ENCODE measurements around the gene SLC49A4. TPM values are rescaled to one million over a fixed set of nuclear protein-coding genes. Genes with fewer than 3 reads are reported as not detected.

Gene SLC49A4
- total RNA-seq, 1 experiment from 2014 or later: 12.0 TPM

- DNase-seq (ENCODE audit: low read depth in 1 of 2, low spot score in 2 of 2): no peak
Observed at GRCh38 chr3:122890077-122890719, 95.3 kb downstream of the SLC49A4 start.

GRCh38 chr3:122890720-122891220 is 95.9 kb downstream of the SLC49A4 start:
- no peak for DNase-seq (ENCODE audit: low read depth in 1 of 2, low spot score in 2 of 2)
- H3K4me3 ChIP-seq: no peak overlapping the region
- no peaks in the 10 kb centered on the region for H3K27me3 ChIP-seq (replicated peaks)
- no peaks in the 10 kb centered on the region for H3K4me1 ChIP-seq (replicated peaks)
- H3K36me3 ChIP-seq: no peaks in the 10 kb centered on the region
- no peaks in the 10 kb centered on the region for H3K9me3 ChIP-seq (replicated peaks)
- no peak overlapping the region for H3K27ac ChIP-seq

More at GRCh38 chr3:122890077-122890719, 95.3 kb downstream of the SLC49A4 start:
- H3K4me3 ChIP-seq: no peak overlapping the region
- H3K27me3 ChIP-seq (replicated peaks): no peaks in the 10 kb centered on the region
- H3K4me1 ChIP-seq (replicated peaks): no peaks in the 10 kb centered on the region
- H3K27ac ChIP-seq: no peak overlapping the region
- H3K36me3 ChIP-seq: no peaks in the 10 kb centered on the region
- H3K9me3 ChIP-seq (replicated peaks): no peaks in the 10 kb centered on the region

- Histone ChIP-seq H3K4me1 (replicated peaks) (no peaks in the 10 kb centered on the region), H3K9me3 (replicated peaks) (no peaks in the 10 kb centered on the region), H3K27ac (no peak overlapping the region), H3K27me3 (replicated peaks) (no peaks in the 10 kb centered on the region; the same call in 1 of the 2 replicates), H3K36me3 (no peaks in the 10 kb centered on the region), H3K4me3 (no peak overlapping the region)
- no peak for DNase-seq (ENCODE audit: low read depth in 1 of 2, low spot score in 2 of 2)
Observed at GRCh38 chr3:122892118-122892960, 97.5 kb downstream of the SLC49A4 start.

GRCh38 chr3:122893282-122893681 is 98.4 kb downstream of the SLC49A4 start:
- no peak for DNase-seq (ENCODE audit: low read depth in 1 of 2, low spot score in 2 of 2)
- no peaks in the 10 kb centered on the region for H3K9me3 ChIP-seq (replicated peaks)
- no peaks in the 10 kb centered on the region; the same call in 1 of the 2 replicates for H3K27me3 ChIP-seq (replicated peaks)
- no peaks in the 10 kb centered on the region for H3K4me1 ChIP-seq (replicated peaks)
- H3K36me3 ChIP-seq: no peaks in the 10 kb centered on the region
- H3K27ac ChIP-seq: no peak overlapping the region
- H3K4me3 ChIP-seq: no peak overlapping the region

- DNase-seq (ENCODE audit: low read depth in 1 of 2, low spot score in 2 of 2): no peak
- Histone ChIP-seq H3K4me3 (no peak overlapping the region), H3K27ac (no peak overlapping the region), H3K36me3 (no peaks in the 10 kb centered on the region), H3K27me3 (replicated peaks) (no peaks in the 10 kb centered on the region; the same call in 1 of the 2 replicates), H3K4me1 (replicated peaks) (no peaks in the 10 kb centered on the region), H3K9me3 (replicated peaks) (no peaks in the 10 kb centered on the region)
Observed at GRCh38 chr3:122893754-122894668, 99.1 kb downstream of the SLC49A4 start.

- no peaks in the 10 kb centered on the region for H3K4me1 ChIP-seq (replicated peaks)
- no peak for DNase-seq (ENCODE audit: low read depth in 1 of 2, low spot score in 2 of 2)
- H3K36me3 ChIP-seq: no peaks in the 10 kb centered on the region
- H3K27ac ChIP-seq: no peak overlapping the region
- no peaks in the 10 kb centered on the region; the same call in 1 of the 2 replicates for H3K27me3 ChIP-seq (replicated peaks)
- no peaks in the 10 kb centered on the region for H3K9me3 ChIP-seq (replicated peaks)
- H3K4me3 ChIP-seq: no peak overlapping the region
Observed at GRCh38 chr3:122898298-122898697, 103.4 kb downstream of the SLC49A4 start.

- Histone ChIP-seq H3K4me1 (replicated peaks) (no peaks in the 10 kb centered on the region), H3K27ac (no peak overlapping the region), H3K4me3 (no peak overlapping the region), H3K9me3 (replicated peaks) (no peaks in the 10 kb centered on the region), H3K36me3 (no peaks in the 10 kb centered on the region), H3K27me3 (replicated peaks) (no peaks in the 10 kb centered on the region)
- no peak for DNase-seq (ENCODE audit: low read depth in 1 of 2, low spot score in 2 of 2)
Observed at GRCh38 chr3:122902326-122902725, 107.5 kb downstream of the SLC49A4 start.

GRCh38 chr3:122903171-122903570 is 108.3 kb downstream of the SLC49A4 start:
- Histone ChIP-seq H3K27me3 (replicated peaks) (no peaks in the 10 kb centered on the region), H3K36me3 (no peaks in the 10 kb centered on the region), H3K9me3 (replicated peaks) (no peaks in the 10 kb centered on the region), H3K4me3 (no peak overlapping the region), H3K4me1 (replicated peaks) (no peaks in the 10 kb centered on the region), H3K27ac (no peak overlapping the region)
- no peak for DNase-seq (ENCODE audit: low read depth in 1 of 2, low spot score in 2 of 2)

GRCh38 chr3:122907471-122907870 is 112.6 kb downstream of the SLC49A4 start:
- Histone ChIP-seq H3K4me3 (no peak overlapping the region), H3K9me3 (replicated peaks) (no peaks in the 10 kb centered on the region), H3K27me3 (replicated peaks) (no peaks in the 10 kb centered on the region), H3K4me1 (replicated peaks) (no peaks in the 10 kb centered on the region), H3K27ac (no peak overlapping the region), H3K36me3 (no peaks in the 10 kb centered on the region)
- no peak for DNase-seq (ENCODE audit: low read depth in 1 of 2, low spot score in 2 of 2)

GRCh38 chr3:122908251-122908650 is 113.4 kb downstream of the SLC49A4 start:
- no peak overlapping the region for H3K27ac ChIP-seq
- H3K4me3 ChIP-seq: no peak overlapping the region
- no peaks in the 10 kb centered on the region for H3K4me1 ChIP-seq (replicated peaks)
- no peaks in the 10 kb centered on the region for H3K9me3 ChIP-seq (replicated peaks)
- no peak for DNase-seq (ENCODE audit: low read depth in 1 of 2, low spot score in 2 of 2)
- no peaks in the 10 kb centered on the region for H3K36me3 ChIP-seq
- no peaks in the 10 kb centered on the region for H3K27me3 ChIP-seq (replicated peaks)

GRCh38 chr3:122911901-122912300 is 117.0 kb downstream of the SLC49A4 start:
- Histone ChIP-seq H3K9me3 (replicated peaks) (no peaks in the 10 kb centered on the region), H3K27ac (no peak overlapping the region), H3K27me3 (replicated peaks) (0 out of 2 replicates have a peak, but pooled peaks cover 4% of the 10 kb centered on the region), H3K4me1 (replicated peaks) (no peaks in the 10 kb centered on the region), H3K4me3 (no peak overlapping the region), H3K36me3 (no peaks in the 10 kb centered on the region)
- DNase-seq (ENCODE audit: low read depth in 1 of 2, low spot score in 2 of 2): no peak

- Histone ChIP-seq H3K4me1 (replicated peaks) (no peaks in the 10 kb centered on the region), H3K36me3 (no peaks in the 10 kb centered on the region), H3K9me3 (replicated peaks) (no peaks in the 10 kb centered on the region), H3K27me3 (replicated peaks) (0 out of 2 replicates have a peak, but pooled peaks cover 4% of the 10 kb centered on the region), H3K27ac (no peak overlapping the region), H3K4me3 (no peak overlapping the region)
- DNase-seq (ENCODE audit: low read depth in 1 of 2, low spot score in 2 of 2): no peak
Observed at GRCh38 chr3:122912772-122913538, 118.1 kb downstream of the SLC49A4 start.
